ENCODE measurements around the gene SBF2. TPM values are rescaled to one million over a fixed set of nuclear protein-coding genes. Genes with fewer than 3 reads are reported as not detected.
A peak's percentile ranks its signal among the peaks of the same experiment; 100 is the strongest.

Gene SBF2
- polyA plus RNA-seq, 4 donors, result 10.0 to 50.5 (median 15.1) TPM

GRCh38 chr11:10327254-10327653, 33.2 kb upstream of the SBF2 start:
- Histone ChIP-seq H3K36me3 (ENCODE audit: control insufficient read depth in 3 of 3, insufficient read depth in 2 of 3, low read depth in 1 of 3, low read length in 3 of 3) (no peaks in the 10 kb centered on the region), H3K27me3 (ENCODE audit: control insufficient read depth in 3 of 3, insufficient read depth in 3 of 3, low read length in 3 of 3) (no peaks in the 10 kb centered on the region), H3K4me1 (ENCODE audit: control insufficient read depth in 3 of 3, insufficient read depth in 2 of 3, low read depth in 1 of 3, low read length in 2 of 3) (peaks cover 15 to 34% (median 17%) of the 10 kb centered on the region in 3 donors), H3K4me3 (ENCODE audit: low read depth in 1 of 3, low read length in 3 of 3) (no peak overlapping the region), H3K9me3 (ENCODE audit: control insufficient read depth in 2 of 2, insufficient read depth in 1 of 2, low read depth in 1 of 2, low read length in 1 of 2) (no peaks in the 10 kb centered on the region), H3K27ac (ENCODE audit: low read depth in 1 of 3, low read length in 2 of 3) (peak overlapping the region in 2 of 3 donors; percentile 65 to 69)
- FAIRE-seq (no peak), DNase-seq (no peak)

GRCh38 chr11:10326012-10326964, 32.3 kb upstream of the SBF2 start:
- Histone ChIP-seq H3K36me3 (ENCODE audit: control insufficient read depth in 3 of 3, insufficient read depth in 2 of 3, low read depth in 1 of 3, low read length in 3 of 3) (no peaks in the 10 kb centered on the region), H3K4me1 (ENCODE audit: control insufficient read depth in 3 of 3, insufficient read depth in 2 of 3, low read depth in 1 of 3, low read length in 2 of 3) (peaks cover 15 to 35% (median 17%) of the 10 kb centered on the region in 3 donors), H3K9me3 (ENCODE audit: control insufficient read depth in 2 of 2, insufficient read depth in 1 of 2, low read depth in 1 of 2, low read length in 1 of 2) (no peaks in the 10 kb centered on the region), H3K4me3 (ENCODE audit: low read depth in 1 of 3, low read length in 3 of 3) (no peak overlapping the region), H3K27ac (ENCODE audit: low read depth in 1 of 3, low read length in 2 of 3) (peak overlapping the region; percentile 35 to 71 (median 65)), H3K27me3 (ENCODE audit: control insufficient read depth in 3 of 3, insufficient read depth in 3 of 3, low read length in 3 of 3) (no peaks in the 10 kb centered on the region)
- FAIRE-seq, result no peak
- DNase-seq, result peak; percentile 74 to 83
- WGBS, 3 donors, result 14 to 28% (median 23%) methylated on average over 2 of the region's 2 CpGs

- Histone ChIP-seq H3K9me3 (ENCODE audit: control insufficient read depth in 2 of 2, insufficient read depth in 1 of 2, low read depth in 1 of 2, low read length in 1 of 2) (no peaks in the 10 kb centered on the region), H3K4me1 (ENCODE audit: control insufficient read depth in 3 of 3, insufficient read depth in 2 of 3, low read depth in 1 of 3, low read length in 2 of 3) (peaks cover 12 to 35% (median 17%) of the 10 kb centered on the region in 3 donors), H3K4me3 (ENCODE audit: low read depth in 1 of 3, low read length in 3 of 3) (no peak overlapping the region), H3K27me3 (ENCODE audit: control insufficient read depth in 3 of 3, insufficient read depth in 3 of 3, low read length in 3 of 3) (no peaks in the 10 kb centered on the region), H3K36me3 (ENCODE audit: control insufficient read depth in 3 of 3, insufficient read depth in 2 of 3, low read depth in 1 of 3, low read length in 3 of 3) (no peaks in the 10 kb centered on the region), H3K27ac (ENCODE audit: low read depth in 1 of 3, low read length in 2 of 3) (peak overlapping the region in 1 of 3 donors; percentile 71)
- no peak for DNase-seq
- WGBS, 3 donors, result 58 to 76% (median 63%) methylated on average over 6 of the region's 6 CpGs
- no peak for FAIRE-seq
Measured at GRCh38 chr11:10325277-10326011, 31.4 kb upstream of the SBF2 start.

GRCh38 chr11:10324474-10324873, 30.5 kb upstream of the SBF2 start:
- FAIRE-seq (no peak), DNase-seq (no peak)
- H3K36me3 ChIP-seq (ENCODE audit: control insufficient read depth in 3 of 3, insufficient read depth in 2 of 3, low read depth in 1 of 3, low read length in 3 of 3), result no peaks in the 10 kb centered on the region
- WGBS, 3 donors, result 49 to 68% (median 65%) methylated on average over 3 of the region's 3 CpGs
- no peaks in the 10 kb centered on the region for H3K9me3 ChIP-seq (ENCODE audit: control insufficient read depth in 2 of 2, insufficient read depth in 1 of 2, low read depth in 1 of 2, low read length in 1 of 2)
- H3K27ac ChIP-seq (ENCODE audit: low read depth in 1 of 3, low read length in 2 of 3), result peak overlapping the region in 2 of 3 donors; percentile 11 to 81
- no peak overlapping the region for H3K4me3 ChIP-seq (ENCODE audit: low read depth in 1 of 3, low read length in 3 of 3)
- H3K27me3 ChIP-seq (ENCODE audit: control insufficient read depth in 3 of 3, insufficient read depth in 3 of 3, low read length in 3 of 3), result no peaks in the 10 kb centered on the region
- peaks cover 12 to 35% (median 17%) of the 10 kb centered on the region in 3 donors for H3K4me1 ChIP-seq (ENCODE audit: control insufficient read depth in 3 of 3, insufficient read depth in 2 of 3, low read depth in 1 of 3, low read length in 2 of 3)

GRCh38 chr11:10323793-10324170, 29.8 kb upstream of the SBF2 start:
- H3K4me1 ChIP-seq (ENCODE audit: control insufficient read depth in 3 of 3, insufficient read depth in 2 of 3, low read depth in 1 of 3, low read length in 2 of 3), result peaks cover 12 to 35% (median 15%) of the 10 kb centered on the region in 3 donors
- DNase-seq (no peak), FAIRE-seq (no peak)
- no peaks in the 10 kb centered on the region for H3K27me3 ChIP-seq (ENCODE audit: control insufficient read depth in 3 of 3, insufficient read depth in 3 of 3, low read length in 3 of 3)
- H3K4me3 ChIP-seq (ENCODE audit: low read depth in 1 of 3, low read length in 3 of 3), result no peak overlapping the region
- H3K36me3 ChIP-seq (ENCODE audit: control insufficient read depth in 3 of 3, insufficient read depth in 2 of 3, low read depth in 1 of 3, low read length in 3 of 3), result no peaks in the 10 kb centered on the region
- H3K9me3 ChIP-seq (ENCODE audit: control insufficient read depth in 2 of 2, insufficient read depth in 1 of 2, low read depth in 1 of 2, low read length in 1 of 2), result no peaks in the 10 kb centered on the region
- WGBS, 3 donors, result 0 to 21% (median 20%) methylated on average over 1 of the region's 1 CpG
- peak overlapping the region in 1 of 3 donors; percentile 50 for H3K27ac ChIP-seq (ENCODE audit: low read depth in 1 of 3, low read length in 2 of 3)

GRCh38 chr11:10322830-10323792, 29.1 kb upstream of the SBF2 start:
- no peak for FAIRE-seq

GRCh38 chr11:10322401-10322800, 28.4 kb upstream of the SBF2 start:
- H3K36me3 ChIP-seq (ENCODE audit: control insufficient read depth in 3 of 3, insufficient read depth in 2 of 3, low read depth in 1 of 3, low read length in 3 of 3), result no peaks in the 10 kb centered on the region
- H3K27me3 ChIP-seq (ENCODE audit: control insufficient read depth in 3 of 3, insufficient read depth in 3 of 3, low read length in 3 of 3), result no peaks in the 10 kb centered on the region
- WGBS, 3 donors, result 74 to 92% (median 90%) methylated on average over 2 of the region's 2 CpGs
- peaks cover 5 to 39% (median 18%) of the 10 kb centered on the region in 3 donors for H3K4me1 ChIP-seq (ENCODE audit: control insufficient read depth in 3 of 3, insufficient read depth in 2 of 3, low read depth in 1 of 3, low read length in 2 of 3)
- DNase-seq, result no peak
- peak overlapping the region in 2 of 3 donors; percentile 7 to 76 for H3K27ac ChIP-seq (ENCODE audit: low read depth in 1 of 3, low read length in 2 of 3)
- no peak overlapping the region for H3K4me3 ChIP-seq (ENCODE audit: low read depth in 1 of 3, low read length in 3 of 3)
- H3K9me3 ChIP-seq (ENCODE audit: control insufficient read depth in 2 of 2, insufficient read depth in 1 of 2, low read depth in 1 of 2, low read length in 1 of 2), result no peaks in the 10 kb centered on the region
- no peak for FAIRE-seq

More at GRCh38 chr11:10322830-10323792, 29.1 kb upstream of the SBF2 start:
- peak; percentile 89 to 90 for DNase-seq
- Histone ChIP-seq H3K27ac (ENCODE audit: low read depth in 1 of 3, low read length in 2 of 3) (peak overlapping the region; percentile 14 to 76 (median 68)), H3K27me3 (ENCODE audit: control insufficient read depth in 3 of 3, insufficient read depth in 3 of 3, low read length in 3 of 3) (no peaks in the 10 kb centered on the region), H3K4me1 (ENCODE audit: control insufficient read depth in 3 of 3, insufficient read depth in 2 of 3, low read depth in 1 of 3, low read length in 2 of 3) (peaks cover 9 to 36% (median 15%) of the 10 kb centered on the region in 3 donors), H3K36me3 (ENCODE audit: control insufficient read depth in 3 of 3, insufficient read depth in 2 of 3, low read depth in 1 of 3, low read length in 3 of 3) (no peaks in the 10 kb centered on the region), H3K4me3 (ENCODE audit: low read depth in 1 of 3, low read length in 3 of 3) (no peak overlapping the region), H3K9me3 (ENCODE audit: control insufficient read depth in 2 of 2, insufficient read depth in 1 of 2, low read depth in 1 of 2, low read length in 1 of 2) (no peaks in the 10 kb centered on the region)
- 16 to 21% (median 19%) methylated on average over 8 of the region's 8 CpGs for WGBS, 3 donors

Measured in small intestine (tissue), 7 donors.